Measurements from ENCODE around the gene CTSD. TPM values are rescaled to one million over a fixed set of nuclear protein-coding genes. Genes with fewer than 3 reads are reported as not detected.

Gene CTSD
- total and polyA plus RNA-seq, 8 donors, result 124 to 2,455 (median 147) TPM

DNA sequence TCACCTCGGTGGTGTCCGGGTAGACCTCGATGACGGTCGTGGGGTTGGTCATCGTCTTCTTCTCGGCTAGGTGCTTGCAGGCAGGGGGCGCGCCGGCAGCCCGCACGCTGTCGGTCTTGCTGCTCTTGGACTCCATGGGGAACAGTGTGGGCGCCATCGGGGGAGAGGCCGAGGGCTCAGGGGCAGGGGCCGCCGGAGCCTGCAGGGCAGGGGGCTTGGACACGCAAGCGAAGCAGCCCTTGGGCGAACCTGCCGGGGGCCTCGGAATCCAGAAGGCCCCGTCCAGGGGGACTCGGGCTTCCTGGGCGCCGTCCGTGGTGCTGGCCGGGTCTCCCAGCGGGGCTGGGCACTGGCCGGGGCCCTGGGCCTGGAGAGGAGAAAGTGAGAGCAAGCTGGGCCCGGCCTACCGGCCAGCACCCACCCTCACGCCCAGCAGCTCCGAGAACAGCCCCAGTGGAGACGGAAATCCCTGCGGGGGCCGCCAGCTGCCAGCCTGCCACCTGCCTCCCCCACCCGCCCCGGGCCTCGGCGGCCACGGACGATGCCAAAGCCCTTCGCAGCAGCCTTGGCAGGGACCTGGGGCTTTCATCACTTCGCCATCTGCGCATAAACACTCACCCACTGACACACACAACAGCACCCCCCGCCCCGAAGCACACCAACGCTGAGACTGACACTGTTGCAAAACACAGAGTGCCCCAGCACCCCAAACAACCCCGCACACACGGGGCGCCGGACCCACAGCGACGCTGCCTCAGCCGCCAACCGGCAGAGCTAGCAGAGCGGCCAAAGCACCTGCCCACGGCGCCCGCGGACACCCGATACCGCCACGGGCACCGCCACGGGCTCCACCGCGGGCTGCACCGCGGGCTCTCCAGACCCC is 15.7 kb downstream of the CTSD start:
- peak overlapping the region in 1 of 2 donors; percentile 0 for H3K4me3 ChIP-seq
- H3K9me3 ChIP-seq, result no peaks in the 10 kb centered on the region
- H3K4me1 ChIP-seq, result peaks cover 0 to 59% of the 10 kb centered on the region in 2 donors
- H3K27me3 ChIP-seq, result peaks cover 14 to 39% of the 10 kb centered on the region in 2 donors
- H3K36me3 ChIP-seq, result peaks cover 0 to 46% of the 10 kb centered on the region in 2 donors
- DNase-seq, result peak in 1 of 4 donors; percentile 84
- H3K27ac ChIP-seq, result no peak overlapping the region
- TF ChIP-seq, protein P1, sequence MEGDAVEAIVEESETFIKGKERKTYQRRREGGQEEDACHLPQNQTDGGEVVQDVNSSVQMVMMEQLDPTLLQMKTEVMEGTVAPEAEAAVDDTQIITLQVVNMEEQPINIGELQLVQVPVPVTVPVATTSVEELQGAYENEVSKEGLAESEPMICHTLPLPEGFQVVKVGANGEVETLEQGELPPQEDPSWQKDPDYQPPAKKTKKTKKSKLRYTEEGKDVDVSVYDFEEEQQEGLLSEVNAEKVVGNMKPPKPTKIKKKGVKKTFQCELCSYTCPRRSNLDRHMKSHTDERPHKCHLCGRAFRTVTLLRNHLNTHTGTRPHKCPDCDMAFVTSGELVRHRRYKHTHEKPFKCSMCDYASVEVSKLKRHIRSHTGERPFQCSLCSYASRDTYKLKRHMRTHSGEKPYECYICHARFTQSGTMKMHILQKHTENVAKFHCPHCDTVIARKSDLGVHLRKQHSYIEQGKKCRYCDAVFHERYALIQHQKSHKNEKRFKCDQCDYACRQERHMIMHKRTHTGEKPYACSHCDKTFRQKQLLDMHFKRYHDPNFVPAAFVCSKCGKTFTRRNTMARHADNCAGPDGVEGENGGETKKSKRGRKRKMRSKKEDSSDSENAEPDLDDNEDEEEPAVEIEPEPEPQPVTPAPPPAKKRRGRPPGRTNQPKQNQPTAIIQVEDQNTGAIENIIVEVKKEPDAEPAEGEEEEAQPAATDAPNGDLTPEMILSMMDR (IDR thresholded peaks at IDR 0.05), result no peak
- ATAC-seq, result no peak
- intact Hi-C loops (cut with DNase I), result no loop called here

DNA sequence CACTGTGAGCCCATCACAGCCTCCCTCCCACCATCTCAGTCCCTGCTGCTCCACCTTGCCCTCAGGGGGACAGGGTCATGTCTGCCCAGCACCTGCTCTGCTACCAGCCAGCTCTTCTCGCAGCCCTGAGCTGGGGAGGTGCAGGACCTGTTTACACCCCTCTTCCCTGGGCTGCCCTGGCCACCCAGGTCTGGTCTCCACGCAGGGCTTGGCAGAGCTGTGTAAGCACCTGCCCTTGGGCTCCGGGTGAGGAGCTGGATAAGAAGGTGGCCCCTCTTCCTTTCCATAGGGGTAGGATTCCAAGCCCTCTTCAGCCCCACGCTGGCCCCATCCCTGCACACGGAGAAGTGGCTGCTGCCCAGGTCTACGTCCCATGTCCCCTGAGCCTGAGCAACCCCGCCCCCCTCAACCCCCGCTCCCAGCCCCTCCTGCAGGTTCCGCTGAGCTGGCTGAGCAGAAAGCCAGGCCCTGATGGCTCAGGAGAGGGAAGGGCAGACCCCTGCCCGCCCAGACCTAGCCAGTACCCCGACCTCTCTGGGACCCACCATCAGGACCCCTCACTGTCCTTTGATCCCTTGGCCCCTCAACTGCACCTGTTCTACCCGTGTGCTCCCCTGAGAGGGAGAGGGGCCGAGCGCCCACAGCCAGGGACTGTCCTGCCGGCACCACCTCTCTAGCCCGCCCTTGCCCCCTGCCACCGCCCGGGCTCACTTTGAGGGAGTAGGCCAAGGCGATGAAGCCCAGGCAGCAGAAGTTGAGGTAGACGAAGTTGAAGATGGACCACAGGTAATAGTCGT is 16.6 kb downstream of the CTSD start:
- Histone ChIP-seq H3K4me3 (no peak overlapping the region), H3K27me3 (peaks cover 14 to 39% of the 10 kb centered on the region in 2 donors), H3K27ac (no peak overlapping the region), H3K36me3 (peaks cover 0 to 38% of the 10 kb centered on the region in 2 donors), H3K4me1 (peaks cover 0 to 51% of the 10 kb centered on the region in 2 donors), H3K9me3 (no peaks in the 10 kb centered on the region)
- peak in 2 of 4 donors; percentile 34 to 75 for DNase-seq
- intact Hi-C loops (cut with DNase I), result no loop called here
- no peak for ATAC-seq
- TF ChIP-seq, protein P1 (IDR thresholded peaks at IDR 0.05), result no peak

DNA sequence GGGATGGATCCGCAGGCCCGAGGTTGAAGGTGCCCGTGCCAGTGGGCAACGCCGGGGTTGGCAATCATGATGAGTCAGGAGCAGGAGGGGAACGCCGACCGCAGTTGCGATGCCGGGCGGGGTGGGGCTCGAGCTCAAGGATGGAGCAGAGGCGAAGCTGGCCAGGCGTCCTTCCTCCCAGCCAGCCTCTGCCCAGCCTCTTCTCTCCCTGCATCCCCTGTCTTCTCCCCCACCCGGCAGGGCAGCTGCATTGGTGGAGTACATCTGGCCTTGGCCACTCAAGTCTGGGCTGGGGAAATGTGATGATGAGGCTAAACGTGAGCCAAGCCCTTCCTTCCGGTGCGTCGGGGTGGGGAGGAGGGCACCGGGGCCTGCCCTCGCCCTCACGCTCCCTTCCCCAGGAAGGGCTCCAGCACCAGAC is 17.2 kb downstream of the CTSD start:
- ATAC-seq, result no peak
- intact Hi-C loops (cut with DNase I), result no loop called here
- H3K27ac ChIP-seq, result no peak overlapping the region

DNA sequence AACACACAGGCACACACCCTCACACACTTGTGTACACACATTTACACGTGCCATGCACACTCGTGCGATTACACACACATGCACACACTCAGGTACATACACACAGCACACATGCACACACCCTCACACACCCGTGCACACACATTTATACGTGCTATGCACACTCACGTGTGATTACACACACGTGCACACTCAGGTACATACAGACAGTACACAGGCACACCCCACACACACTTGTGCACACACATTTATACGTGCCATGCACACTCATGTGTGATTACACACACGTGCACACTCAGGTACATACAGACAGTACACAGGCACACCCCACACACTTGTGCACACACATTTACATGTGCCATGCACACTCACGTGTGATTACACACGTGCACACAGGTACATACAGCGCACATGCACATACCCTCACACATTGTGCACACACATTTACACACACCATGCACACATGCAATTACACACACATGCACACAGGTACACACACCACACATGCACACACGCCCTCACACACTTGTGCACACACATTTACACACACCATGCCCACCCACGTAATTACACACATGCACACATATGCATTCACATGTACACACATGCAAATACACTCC is 17.9 kb downstream of the CTSD start:
- H3K4me1 ChIP-seq, result peaks cover 0 to 41% of the 10 kb centered on the region in 2 donors
- H3K4me3 ChIP-seq, result no peak overlapping the region
- TF ChIP-seq, protein P1 (IDR thresholded peaks at IDR 0.05), result no peak
- H3K36me3 ChIP-seq, result peaks cover 0 to 24% of the 10 kb centered on the region in 2 donors
- no peaks in the 10 kb centered on the region for H3K9me3 ChIP-seq
- intact Hi-C loops (cut with DNase I), result no loop called here
- H3K27me3 ChIP-seq, result peaks cover 14 to 43% of the 10 kb centered on the region in 2 donors
- no peak for ATAC-seq
- peak in 1 of 4 donors; percentile 13 for DNase-seq
- H3K27ac ChIP-seq, result no peak overlapping the region

More for the DNA sequence above, 17.2 kb downstream of the CTSD start:
- H3K4me1 ChIP-seq, result peaks cover 0 to 47% of the 10 kb centered on the region in 2 donors
- H3K9me3 ChIP-seq, result no peaks in the 10 kb centered on the region
- H3K36me3 ChIP-seq, result peaks cover 0 to 31% of the 10 kb centered on the region in 2 donors
- TF ChIP-seq, protein P1 (IDR thresholded peaks at IDR 0.05), result no peak
- peak in 2 of 4 donors; percentile 47 to 83 for DNase-seq
- peaks cover 14 to 40% of the 10 kb centered on the region in 2 donors for H3K27me3 ChIP-seq
- no peak overlapping the region for H3K4me3 ChIP-seq

Measured in left lung (tissue), 10 donors.